ENCODE results near the gene TEX48.

The TEX48 gene

GRCh38 chr9:114691956-114692295 is 9.9 kb upstream of the TEX48 start:
- no peak for DNase-seq

DNA sequence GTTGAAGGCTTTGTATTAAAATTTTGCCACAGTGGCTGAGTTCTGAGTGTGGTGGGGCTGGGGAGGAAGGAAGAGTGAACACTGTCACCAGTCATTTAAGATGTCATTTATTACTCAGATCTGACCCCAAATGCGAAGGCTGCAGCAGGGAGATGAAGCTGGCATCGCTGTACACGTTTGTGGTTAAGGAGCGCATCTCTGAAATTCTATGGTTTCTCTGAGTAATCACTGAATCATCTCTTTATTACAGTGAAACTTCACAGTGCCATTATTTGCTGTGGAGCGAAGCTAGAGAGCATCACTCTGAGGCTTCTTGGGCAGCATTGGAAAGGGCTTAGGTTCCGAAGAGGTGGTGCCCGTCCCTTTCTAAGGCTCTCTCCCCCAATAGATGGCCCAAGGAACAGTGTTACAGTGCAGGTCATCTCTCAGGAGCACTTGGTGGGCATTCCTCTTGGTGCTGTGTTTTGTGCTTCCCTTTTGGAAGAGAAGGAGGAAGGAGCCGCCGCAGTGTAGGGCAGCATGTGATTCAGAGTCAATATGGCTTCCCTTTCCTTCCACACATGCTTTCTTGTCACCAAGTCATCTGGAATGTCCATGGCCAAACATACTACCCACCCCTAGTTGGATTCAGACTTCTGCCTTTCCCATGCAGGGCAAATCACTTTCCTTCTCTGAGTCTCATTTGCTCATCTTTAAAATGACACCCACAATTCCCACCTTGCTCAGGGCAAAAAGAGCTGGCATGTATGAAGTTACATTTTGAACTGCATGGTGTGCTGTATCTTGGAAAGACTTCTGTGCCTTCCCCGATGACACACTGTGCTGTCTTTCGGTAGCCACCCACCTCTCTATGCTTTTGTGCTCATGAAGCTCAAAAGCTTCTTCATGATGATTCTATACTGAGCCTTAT is 9.3 kb upstream of the TEX48 start:
- DNase-seq = peak; percentile 94 to 98

DNA sequence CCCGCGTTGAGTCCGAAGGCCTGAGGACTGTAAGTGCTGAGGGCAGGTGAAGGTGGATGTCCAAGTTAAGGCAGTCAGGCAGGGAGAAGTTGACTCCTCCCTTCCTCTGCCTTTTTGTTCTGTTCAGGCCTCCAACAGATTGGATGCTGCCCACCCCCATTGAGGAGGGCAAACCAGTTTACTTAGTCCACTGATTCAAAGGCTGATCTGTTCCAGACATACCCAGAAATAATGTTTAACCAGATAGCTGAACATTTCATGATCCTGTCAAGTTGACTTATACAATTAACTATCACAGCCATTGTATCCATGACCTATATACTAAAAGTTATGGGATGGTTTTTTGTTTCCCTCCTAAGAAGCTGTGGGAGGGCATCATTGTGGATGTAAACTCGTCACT is 8.3 kb upstream of the TEX48 start:
- DNase-seq = no peak

- no peak for DNase-seq
Observed at GRCh38 chr9:114689813-114690212, 7.8 kb upstream of the TEX48 start.

DNA sequence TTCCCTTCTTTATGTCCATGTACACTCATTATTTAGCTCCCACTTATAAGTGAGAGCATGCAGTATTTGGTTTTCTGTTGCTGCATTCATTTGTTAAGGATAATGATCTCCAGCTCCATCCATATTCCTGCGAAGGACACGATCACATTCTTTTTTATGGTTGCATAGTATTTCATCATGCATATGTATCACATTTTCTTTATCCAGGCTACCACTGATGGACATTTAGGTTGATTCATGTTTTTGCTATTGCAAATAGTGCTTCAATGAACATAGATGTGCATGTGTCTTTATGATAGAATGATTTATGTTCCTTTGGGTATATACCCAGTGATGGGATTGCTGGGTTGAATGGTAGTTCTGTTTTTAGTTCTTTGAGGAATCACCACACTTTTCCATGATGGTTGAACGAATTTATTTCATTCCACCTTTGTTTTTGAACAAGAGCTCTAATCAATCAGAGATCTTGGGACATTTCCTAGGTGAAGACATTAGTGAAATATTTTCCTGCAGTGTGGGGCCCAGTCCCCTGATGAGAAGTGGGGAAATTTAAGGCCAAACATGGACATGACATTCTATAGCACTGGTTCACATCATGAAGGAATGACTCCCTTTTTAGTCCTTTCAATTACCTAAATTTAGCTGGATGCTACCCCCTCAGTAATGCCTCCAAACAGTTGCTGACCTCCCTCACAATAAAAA is 7.1 kb upstream of the TEX48 start:
- DNase-seq = no peak

DNA sequence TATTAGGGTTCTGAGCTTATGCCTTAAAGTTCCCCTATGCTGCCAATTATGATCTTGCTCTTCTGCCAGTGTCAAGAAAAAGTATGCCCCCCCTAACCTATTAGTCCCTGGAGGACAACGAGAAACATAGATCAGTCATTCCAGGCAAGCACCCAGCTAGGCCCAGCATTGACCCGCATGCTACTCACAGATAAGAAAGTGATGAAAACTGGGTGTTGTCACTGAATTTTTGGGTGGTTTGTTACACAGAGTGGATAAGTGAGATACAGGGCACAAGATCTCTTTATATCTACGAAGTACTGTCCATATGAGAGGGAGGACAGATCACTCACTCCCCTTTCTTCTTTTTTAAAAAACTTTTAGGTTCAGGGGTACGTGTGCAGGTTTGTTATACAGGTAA is 6.4 kb upstream of the TEX48 start:
- no peak for DNase-seq

DNA sequence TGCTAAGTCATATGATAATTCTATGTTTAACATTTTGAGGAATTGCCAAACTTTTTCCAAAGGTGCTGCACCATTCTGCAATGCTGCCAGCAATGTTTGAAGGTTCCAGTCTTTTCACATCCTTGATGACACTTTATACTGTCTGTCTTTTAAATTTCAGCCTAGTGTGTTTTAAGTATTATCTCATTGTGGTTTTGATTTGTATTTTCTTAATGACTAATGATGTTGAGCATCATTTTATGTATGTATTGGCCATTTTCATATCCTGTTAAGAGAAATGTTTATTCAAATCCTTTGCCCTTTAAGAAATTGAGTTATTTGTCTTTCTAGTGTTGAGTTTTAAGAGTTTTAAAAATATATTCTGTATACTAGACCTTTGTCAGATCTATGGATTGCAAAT is 5.0 kb upstream of the TEX48 start:
- DNase-seq = peak in 1 of 2 experiments; percentile 31

DNA sequence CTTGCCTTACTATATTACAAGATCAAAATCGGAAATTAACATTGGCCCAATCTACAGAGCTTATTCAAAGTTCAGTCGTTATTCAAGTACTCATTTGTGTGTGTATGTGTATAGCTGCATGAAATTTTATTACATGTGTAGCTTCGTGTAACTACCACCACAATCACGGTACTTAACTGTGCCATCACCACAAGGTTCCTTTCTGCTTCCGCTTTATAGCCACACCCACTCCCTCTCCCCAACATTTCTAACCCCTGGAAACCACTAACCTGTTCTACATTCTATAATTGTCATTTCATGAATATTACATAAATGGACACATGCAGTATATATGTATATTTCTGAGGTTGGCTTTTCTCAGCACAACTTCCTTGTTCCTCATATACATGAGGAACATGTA is 4.0 kb upstream of the TEX48 start:
- no peak for DNase-seq

DNA sequence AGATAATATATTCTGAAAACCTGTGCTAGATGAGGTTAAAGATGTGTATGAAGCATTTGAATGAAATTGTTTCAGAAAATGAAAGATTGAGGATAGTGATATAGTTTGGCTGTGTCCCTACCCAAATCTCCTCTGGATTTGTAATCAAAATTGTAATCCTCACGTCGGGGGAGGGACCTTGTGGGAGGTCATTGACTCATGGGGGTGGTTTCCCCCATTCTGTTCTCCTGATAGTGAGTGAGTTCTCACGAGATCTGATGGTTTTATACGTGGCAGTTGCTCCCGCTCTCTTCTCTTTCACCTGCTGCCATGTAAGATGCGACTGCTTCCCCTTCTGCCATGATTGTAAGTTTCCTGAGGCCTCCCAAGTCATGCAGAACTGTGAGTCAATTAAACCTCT is 2.0 kb upstream of the TEX48 start:
- DNase-seq = no peak

DNA sequence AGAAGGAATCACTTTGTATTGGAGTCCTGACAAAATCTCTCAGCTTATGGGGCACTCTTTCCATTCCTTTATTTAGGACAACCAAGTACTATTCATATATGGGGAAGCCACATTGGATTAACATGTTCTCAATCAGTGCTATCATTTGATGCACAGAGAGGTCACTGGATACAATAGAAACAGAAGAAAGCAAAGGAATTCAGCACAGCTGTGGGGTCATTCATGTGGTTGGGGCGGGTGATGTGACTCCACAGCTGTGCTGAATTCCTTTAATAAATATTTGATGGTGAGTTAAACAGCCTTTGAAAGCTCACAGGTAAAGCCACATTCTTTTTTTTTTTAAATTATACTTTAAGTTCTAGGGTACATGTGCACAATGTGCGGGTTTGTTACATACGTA is 854 bp upstream of the TEX48 start:
- no peak for DNase-seq

GRCh38 chr9:114680259-114681001 is 1.6 kb downstream of the TEX48 start:
- DNase-seq = no peak

GRCh38 chr9:114678795-114679194 is 3.2 kb downstream of the TEX48 start:
- no peak for DNase-seq

DNA sequence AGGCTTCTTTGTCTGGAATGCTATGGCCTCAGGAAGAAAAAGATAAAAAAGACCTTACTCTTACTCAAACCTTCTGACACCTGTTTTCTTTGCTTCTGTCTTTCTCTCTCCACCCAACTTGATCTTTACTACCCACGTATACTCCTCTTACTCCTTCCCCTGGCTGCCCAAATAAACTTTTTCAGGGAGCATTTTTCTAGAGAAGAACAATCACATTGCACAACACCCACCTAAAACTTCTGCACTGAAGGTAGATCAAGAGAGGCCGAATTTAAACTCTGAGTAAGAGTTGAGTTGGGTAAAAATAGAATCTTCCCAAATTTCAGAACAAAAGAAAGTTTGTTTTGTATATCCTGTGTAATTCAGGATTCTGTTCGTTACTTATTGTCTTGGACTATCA is 3.9 kb downstream of the TEX48 start:
- no peak for DNase-seq

GRCh38 chr9:114677418-114677817 is 4.6 kb downstream of the TEX48 start:
- peak; percentile 87 to 95 for DNase-seq

DNA sequence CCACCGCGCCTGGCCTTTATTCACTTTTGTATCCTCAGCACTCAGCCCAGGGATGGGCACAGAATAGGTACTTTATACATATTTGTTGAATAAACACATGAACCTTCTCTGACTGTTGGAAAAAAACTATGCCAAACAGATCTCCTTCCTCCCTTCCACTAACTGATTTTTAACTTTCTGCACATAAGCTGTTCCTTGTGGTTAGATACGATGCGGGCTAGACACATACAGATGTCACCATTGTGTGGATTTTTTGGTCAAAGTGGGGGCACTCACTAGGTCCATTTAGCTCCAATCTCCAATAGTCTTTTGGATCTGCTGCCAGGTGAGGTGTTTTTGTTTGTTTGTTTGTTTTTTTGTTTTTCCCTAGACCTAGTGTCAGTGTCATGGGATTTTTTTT is 5.1 kb downstream of the TEX48 start:
- DNase-seq = no peak

DNA sequence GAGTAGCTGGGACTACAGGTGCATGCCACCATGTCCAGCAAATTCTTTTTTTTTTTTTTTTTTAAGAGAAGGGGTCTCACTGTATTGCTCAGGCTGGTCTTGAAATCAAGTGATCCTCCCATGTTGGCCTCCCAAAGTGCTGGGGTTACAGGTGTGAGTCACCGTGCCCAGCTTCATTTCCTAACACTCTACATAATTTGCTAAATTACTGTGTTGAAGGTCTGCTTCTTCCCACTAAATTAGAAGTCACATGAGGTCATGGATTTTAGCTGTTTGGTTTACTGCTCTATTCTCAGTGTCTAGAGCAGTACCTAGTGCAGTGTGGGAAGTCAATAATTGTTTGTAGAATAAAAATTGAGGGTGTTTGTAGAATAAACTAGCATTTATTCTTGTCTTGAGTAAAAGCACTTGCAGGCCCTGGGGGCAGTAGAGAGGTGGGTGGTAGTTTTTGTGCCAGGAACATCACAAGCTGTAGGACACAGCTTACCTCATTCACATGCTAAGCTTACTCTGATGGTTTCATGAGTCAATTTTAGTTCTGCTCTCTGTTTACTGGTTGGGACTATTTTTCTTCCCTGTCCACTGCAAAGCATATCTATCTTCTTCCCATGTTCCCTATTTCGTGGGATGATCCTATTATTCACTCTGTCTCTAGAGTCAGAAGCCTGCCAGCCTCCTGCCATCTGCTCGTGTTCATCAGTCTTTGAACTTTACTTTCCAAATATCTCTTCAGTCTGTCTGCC is 7.0 kb downstream of the TEX48 start:
- no peak for DNase-seq

GRCh38 chr9:114674076-114674797 is 7.8 kb downstream of the TEX48 start:
- no peak for DNase-seq

DNA sequence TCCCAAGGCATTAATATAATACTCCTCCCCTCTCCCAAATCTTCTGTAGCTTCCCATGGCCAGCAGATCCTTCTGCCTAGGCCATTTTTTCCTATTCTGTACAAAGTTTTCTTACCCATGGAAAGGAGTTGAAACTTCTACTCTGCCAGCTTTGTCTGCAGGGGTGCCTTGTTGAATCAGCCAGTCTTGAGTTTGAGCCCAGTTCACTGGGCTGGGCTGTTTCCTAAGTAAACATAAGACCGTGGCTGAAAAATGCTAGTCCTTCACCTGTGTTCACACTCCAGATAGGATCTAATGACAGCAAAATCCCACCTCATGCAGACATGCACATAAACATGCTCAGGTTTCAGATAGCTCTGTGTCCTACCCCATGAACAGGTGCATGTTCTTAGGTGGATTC is 10.4 kb downstream of the TEX48 start:
- no peak for DNase-seq

DNA sequence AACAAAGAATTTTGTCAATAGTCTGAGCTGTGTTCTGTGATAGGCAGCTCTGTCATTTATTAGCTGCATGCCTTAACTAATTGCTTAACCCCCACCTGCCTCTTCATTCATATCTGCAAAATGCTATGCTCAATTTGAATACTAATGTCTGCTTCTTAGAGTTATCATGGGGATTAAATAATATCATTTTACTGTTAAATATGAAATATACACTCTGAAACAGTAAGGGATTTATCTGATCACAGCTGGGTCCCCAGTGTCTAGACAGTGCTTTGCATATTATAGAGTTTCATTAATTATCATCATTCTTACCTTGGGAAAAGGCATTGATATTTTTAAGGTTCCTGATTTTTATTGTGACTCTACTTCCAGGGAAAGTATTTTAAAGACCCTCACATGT is 12.0 kb downstream of the TEX48 start:
- no peak for DNase-seq

DNA sequence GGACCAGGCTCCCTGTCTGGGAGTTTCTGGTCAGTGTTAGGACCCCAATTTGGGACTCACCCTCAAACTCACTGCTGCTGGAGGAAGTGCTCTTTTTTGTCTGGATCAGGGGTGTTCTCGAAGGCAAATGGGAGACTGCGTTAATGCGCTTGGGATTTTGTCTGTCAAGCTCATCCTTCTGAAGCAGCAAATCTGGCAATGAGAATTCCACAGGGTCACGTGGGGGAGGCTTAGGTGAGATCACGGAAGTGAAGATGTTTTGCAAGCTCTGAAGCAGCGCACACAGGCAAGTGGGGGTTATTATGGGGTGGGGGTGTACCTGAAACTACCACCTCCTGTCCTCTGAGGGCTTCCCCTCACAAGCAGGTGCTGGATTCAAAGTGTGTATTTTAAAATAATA is 13.8 kb downstream of the TEX48 start:
- no peak for DNase-seq

- DNase-seq = no peak
Observed at GRCh38 chr9:114666851-114667250, 15.1 kb downstream of the TEX48 start.

DNA sequence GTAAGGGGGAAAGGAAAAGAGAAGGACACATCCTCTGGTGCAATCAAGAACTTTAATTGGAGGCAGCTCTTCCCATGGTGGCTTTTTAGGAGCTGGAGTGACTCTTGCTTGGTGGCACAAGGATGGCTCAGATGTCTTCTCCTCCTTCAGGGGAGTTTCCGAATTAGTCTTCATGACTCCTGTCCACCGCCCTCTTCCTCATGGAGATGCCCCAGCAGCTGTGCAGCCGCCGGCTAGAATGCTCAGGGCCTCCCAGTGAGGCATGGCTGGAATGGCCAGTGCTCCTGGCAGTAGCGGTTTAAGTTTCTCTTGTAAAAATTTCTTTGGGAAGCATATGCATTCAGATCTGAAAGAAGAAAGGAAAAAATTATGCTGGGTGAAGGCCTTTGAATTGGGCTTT is 15.6 kb downstream of the TEX48 start:
- DNase-seq = no peak
